NCI-H187 treated with DMSO at 0.1 percent for 48 hours (cell line): ENCODE data around the gene CASTOR1.

Experiments
- DNase-seq: peaks from one replicate; lab custom pipeline; 2025; lab: John Stamatoyannopoulos, UW

CASTOR1 gene

DNA sequence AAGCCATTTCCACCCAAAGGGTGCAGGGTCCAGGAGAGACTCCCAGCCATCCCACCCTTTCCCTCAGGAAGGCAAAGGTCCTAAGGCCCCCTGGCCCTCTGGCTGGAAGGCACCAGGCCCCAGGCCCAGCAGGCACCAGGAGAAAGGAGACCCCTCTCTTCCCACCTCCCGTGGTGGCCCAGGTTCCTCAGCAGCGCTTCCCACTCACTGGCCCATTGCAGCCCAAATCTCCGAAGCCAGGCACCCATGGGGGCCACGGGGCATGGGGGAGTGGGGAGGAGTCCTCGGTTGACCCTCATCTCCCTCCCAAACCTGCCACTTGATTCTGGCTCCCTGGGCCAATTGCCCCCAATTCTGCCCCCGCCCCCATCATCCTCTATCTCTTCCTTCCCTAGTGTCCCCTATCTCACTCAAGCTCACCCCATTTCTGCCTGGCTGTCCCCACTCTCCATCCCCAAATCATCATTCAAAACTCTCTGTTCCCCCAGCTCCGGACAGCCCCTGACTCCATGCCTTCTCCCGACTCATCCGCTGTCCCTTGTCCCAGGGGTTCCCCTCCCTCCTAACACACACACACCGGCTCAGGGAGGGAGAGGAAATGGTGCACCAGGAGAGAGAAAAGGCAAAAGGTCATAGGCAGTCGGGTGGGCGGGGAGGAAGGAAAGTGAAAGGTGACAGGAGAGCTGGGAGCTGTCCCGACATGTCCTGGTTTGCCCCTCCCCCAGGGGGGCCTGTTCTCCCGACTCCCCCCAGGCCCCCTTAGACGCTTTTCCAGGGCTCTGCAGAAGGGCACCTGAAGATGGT is 43.9 kb downstream of the CASTOR1 start:
- DNase-seq, result no peak

DNA sequence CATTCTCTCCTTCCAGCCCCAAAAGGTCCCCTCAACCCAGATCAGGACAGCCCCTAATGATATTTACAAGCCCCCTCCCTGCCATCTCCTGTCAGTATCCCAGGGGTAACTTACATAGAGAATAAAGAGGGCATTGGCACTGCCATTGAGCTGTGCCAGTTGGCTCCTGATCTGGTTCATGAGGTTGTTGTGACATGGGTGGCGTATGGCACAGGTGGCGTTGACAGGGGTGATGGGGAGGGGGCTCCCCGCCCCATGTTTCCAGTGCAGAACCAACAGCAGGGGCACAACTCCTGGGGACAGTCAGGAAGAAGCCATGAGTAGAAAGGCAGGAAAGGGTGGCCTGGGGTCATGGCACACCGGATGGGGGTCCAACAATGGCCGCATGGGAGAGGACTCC is 44.7 kb downstream of the CASTOR1 start:
- no peak for DNase-seq

DNA sequence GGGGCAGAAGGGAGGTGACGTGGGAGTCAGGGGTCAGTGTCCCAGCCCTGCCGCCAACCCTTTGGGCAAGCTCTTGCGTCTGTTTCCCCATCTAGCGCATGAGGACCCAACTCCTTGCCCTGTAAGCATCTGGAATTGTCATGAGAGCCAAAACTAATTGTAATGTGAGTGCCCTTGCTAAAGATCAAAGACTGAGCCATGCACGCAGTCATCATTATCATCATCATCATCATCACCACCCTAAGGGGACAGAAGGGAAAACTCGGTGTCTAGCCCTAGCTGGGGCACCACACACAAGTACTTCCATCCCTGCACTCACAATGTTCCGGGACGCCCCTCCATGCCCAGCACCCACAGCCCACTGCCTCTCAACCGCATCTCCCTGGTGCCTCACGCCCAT is 45.2 kb downstream of the CASTOR1 start:
- DNase-seq, result no peak

DNA sequence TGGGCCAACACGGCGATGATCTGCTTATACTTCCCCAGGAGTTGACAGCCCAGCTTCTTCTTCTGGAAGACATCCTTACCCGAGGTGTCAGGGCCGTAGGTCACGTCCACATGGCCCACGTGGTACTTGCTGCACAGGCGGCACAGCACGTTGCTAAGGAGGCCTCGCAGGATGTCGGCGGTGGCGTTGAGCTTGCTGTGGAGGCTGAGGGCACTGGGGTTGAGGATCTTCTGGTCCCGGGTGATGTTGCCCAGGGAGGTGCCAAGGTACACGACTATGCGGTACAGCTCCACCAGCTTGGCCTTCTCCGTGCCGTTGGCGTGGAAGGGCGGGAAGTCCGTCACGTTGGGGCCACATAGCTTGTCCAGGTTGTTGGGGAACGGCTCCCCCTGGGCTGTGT is 45.6 kb downstream of the CASTOR1 start:
- DNase-seq, result no peak

DNA sequence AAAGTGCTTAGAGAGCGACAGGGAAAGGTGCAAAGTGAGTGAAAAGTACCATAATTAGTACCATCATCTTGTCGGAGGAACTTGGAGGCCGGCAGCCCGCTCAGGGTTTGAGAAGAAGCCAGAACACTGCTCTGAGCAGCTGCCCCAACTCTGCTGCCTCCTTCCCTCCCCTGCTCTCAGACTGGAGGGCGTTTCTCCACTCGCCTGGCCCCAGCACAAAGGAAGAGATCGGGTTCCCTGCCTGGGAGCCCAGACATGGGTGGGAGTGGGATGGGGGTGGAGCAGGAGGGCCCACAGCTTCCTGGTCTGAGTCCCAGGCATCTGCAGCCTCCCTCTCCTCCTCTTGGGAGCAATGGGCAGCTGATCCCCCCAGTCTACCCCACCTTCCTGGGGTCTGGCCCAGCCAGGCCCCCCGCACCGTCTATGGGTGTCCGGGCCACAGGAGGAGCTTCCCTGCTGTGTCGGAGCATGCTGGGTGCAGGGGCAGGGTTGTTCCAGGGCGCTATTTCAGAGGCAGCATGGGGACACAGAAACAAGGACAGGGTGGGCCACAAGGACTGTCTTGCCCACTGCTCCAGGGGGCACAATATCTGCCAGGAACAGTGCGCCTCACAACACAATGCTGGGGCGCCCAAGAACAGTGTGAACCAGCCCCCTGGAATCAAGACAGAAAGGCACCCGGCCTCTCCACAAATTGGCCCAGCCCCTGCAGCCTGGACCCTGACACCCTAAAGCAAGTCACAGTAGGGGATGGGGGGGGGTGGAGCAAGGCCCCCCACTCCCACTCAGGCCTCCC is 47.5 kb downstream of the CASTOR1 start:
- no peak for DNase-seq

DNA sequence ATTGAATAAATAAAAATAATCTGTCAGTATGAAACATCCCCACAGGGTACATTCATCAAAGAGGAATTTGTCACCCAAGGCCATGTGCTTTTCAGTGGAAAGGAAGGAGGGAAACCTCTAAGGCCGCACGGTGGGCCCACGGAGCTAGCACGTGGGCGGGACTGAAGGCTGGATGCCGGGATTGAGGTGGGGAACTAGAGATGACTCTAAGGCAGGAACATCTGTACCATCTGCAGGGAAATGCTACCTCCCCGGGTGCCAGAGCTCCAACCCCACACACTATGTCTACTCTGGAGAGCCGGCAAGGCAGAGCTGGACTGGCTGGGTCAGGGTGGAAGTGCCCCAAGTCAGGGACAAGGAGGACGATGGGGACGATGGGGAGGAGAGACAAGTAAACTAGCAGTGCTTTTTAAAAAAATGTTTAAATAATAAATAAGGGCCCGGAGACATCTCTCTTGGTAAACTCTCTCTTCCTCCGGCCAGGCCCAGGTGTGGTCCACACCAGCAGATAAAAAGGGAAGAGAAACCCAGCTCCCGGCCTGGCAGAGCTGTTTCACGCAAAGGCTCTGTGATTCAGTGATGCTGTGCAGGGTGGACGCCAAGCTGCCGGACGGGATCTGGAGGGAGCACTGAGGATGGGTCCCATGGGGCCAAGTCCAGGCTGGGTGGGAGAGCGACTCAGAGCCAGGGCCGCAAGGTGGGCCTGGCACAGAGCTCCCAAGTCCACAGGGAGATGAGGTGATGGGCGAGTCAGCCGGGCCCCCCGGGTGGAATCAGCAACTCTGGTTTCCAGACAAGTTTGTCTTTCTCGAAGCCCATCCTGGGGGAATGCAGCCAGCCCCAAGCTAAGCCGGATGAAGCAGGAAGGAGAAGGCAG is 48.5 kb downstream of the CASTOR1 start:
- DNase-seq, result no peak

DNA sequence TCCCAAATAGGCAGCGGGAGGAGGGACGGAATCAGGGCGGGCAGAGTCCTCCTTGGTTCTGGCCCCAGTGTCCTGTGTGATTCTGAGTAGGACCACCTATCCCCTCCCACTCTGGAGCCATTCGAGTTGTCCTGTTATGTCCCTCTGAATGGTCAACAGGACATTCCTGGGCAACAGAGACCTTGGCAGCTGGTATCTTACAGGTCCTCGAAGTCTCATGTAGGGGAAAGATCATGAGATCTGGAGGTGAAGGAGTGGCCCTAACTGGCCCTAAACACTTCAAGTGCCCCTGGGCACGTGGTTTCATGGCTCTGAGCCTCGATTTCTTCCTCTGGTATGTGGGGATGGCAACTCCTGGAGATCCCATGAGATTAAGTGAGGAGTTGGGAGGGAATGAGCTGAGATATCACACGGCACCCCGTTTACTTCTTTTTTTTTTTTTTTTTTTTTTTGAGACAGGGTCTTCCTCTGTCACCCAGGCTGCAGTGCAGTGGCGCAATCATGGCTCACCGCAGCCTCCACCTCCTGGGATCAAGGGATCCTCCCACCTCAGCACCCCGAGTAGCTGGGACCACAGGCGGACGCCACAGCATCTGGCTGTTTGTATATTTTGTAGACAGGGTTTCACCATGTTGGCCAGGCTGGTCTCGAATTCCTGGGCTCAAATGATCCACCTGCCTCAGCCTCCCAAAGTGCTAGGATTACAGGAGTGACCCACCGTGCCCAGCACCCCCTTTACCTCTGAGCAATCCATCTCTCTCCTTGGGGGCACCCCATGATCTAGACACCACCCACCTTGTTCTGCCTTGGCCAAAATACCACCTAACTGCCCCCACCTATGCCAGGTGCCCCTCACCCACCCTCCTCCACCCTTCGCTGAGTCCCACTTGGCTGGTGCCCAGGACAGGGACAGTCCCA is 49.6 kb downstream of the CASTOR1 start:
- DNase-seq, result no peak

DNA sequence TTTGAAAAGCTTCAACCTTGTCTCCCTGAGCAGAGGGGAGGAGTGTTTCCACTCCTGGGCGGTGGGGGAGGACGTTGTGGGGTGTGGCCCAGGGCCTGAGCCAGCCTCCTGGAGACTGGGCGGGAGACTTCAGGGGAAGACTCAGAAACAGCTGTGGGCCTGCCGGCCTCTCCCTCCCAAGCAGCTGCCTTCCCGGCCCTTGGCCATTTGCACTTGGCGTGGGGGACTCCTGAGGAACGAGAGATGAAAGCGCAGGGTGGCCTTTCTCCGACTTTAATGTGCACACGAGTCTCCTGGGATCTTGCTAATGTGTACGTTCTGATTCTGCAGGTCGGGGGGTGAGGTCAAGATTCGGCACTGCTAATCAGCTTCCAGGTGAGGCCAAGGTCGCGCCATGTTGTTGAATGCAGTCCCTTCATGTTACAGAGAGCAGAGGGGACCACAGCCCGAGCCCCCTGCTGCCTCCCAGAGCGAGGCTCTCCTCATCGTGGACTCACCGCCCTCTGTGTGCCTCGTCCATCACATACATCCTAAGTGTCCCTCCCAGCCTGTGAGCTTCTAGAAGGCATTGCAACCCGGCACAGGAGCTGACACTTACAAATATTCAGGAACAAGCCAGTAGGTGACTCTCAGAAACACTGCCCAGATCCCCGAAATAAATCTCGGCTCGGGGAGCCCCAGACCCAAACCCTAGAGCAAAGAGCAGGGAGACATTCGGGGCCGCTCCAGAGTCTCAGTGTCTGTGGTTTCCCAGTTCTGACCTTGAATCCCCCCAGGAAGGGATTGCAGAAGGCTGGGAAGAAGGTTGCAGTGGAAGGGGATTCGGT is 50.4 kb downstream of the CASTOR1 start:
- DNase-seq, result no peak

DNA sequence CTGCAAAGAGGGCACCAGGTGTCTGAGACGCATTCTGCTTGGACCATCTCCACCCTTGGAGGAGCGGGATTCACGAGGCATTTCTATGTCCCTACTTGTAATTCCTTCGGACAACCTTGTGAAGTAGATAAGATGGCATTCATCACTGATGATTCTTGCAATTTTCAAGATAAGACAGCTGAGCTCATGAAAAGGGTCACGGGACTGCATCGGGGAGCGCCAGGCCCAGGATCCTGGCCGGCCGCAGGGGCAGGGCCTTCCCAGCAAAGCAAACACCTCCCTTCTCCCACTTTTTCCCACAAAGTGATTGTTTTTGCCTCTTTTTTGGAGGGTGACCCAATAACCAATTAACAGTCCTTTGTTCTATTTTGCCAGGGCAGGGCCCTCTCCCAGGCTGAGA is 51.2 kb downstream of the CASTOR1 start:
- DNase-seq, result no peak

DNA sequence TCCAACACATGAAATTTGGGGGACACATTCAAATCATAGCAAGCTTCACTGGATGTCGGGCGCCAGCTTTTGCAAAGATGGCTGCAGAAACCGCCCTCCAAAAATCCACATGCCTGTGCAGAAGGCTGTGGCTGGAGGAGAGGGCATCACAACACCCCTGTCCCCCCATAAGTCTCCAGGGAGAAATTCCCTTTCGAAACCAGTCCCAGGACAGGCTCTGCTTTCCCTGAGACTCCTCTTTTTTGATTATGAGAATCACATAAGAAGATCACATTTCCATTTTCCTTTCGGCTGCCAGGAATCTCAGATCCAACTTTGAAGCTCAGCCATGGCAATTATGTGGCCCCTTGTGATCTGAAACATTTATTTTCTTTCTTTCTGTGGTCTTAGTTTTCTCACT is 52.4 kb downstream of the CASTOR1 start:
- no peak for DNase-seq

DNA sequence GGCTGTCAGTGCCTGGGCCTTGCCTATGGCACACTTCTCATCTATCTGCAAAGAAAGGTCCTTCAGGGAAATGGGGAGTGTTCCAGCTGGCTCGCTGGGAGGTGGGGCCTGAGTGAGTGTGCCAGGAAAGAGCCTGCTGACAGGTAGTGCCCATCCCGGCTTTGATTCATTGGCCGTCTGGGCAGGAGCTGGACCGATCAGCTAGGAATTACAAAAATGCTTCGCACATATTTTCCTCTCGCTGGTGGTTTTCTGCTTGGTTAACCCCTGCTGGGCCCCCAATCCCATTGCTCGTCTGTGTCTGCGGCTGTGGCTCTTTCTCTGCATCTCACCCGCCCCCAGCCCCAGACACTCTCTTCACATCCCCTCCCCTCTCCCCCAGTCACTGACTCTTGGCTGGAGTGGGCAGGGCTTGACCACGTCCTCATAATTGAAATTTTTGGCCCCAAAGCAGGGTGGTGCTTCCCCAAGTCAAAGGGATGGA is 53.6 kb downstream of the CASTOR1 start:
- no peak for DNase-seq
